K562 treated with DMSO at 1 percent for 24 hours (cell line): ENCODE results near the gene CHRNE. TPM values are rescaled to one million over a fixed set of nuclear protein-coding genes. Genes with fewer than 3 reads are reported as not detected.

Experiments
- total RNA-seq: library from RNA; unstranded; fragments of 300-600 nt; gene quantifications from 2 replicates; pipeline ENCODE4 v1.2.3, GENCODE V29; 2022; ENCODE audit warnings: low read depth; ENCODE audit not compliant: insufficient read depth

CHRNE gene
- total RNA-seq = 0.15 TPM in 1 of 2 replicates, not detected in the other

DNA sequence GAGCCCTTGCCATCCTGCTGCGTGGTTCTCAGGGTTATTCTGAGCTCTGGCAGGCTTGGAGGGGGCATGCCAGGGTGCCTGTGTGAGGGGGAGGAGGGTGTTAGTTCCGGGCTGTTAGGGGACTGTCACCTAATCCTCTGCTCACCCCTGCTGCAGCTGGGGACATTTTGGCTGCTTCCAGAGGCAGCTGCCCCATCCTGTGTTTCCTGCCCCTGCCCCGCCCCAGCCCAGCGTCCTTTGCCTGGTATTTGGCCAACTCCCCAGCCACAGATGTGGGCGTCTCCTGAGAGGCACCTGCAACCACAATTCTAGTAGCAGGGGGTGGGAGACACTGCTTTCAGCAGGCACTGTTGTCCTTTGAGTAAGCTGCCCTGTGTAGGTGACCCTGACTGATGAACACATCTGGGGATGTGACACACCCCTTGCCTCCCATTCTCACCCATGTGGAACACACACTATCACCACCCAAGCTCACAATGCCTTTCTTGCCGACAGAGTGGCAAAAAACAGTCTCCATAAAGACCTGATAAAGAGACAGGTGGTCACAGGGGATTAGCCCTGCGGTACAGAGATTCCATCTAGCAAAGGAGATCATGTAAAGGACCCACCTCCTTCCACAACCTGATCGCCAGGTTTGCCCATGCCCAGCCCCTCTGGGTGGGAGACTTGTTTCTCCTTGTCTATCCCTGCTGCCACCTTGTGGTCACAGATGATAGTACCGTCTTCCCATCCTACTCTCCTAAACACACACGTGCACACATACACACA lies at the start of gene CHRNE:
Gene CHRNE (minus strand): TSS at position 48 of the 768 bp plus-strand sequence. CDS start 35 bp downstream, at position 13.

DNA sequence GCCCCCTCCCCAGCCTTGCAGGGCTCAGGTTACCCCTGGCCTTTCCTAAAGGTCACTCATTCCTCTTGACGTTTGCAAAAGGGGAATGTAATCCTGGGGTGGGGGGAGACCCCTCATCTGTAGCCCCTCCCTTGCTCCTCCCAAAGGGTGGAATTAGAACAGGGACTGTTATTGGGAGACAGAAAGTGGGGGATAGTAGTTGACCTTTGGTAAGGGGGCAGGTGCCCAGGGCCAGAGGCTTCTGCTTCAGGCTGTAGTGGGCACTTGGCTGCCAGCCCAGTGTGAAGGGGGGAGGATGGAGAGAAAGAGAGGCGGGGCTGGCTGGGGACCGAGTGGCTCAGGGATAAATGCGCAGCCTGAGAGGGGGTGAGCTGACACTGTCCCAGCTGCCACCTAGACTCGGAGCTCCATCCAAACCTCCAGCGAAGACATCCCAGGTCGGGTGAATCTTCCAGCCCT lies 47.9 kb upstream of the CHRNE start, which contains the start of gene ENO3:
Gene ENO3 (plus strand): TSS at position 374 of the 459 bp plus-strand sequence. CDS start 711 bp downstream, outside the sequence.

DNA sequence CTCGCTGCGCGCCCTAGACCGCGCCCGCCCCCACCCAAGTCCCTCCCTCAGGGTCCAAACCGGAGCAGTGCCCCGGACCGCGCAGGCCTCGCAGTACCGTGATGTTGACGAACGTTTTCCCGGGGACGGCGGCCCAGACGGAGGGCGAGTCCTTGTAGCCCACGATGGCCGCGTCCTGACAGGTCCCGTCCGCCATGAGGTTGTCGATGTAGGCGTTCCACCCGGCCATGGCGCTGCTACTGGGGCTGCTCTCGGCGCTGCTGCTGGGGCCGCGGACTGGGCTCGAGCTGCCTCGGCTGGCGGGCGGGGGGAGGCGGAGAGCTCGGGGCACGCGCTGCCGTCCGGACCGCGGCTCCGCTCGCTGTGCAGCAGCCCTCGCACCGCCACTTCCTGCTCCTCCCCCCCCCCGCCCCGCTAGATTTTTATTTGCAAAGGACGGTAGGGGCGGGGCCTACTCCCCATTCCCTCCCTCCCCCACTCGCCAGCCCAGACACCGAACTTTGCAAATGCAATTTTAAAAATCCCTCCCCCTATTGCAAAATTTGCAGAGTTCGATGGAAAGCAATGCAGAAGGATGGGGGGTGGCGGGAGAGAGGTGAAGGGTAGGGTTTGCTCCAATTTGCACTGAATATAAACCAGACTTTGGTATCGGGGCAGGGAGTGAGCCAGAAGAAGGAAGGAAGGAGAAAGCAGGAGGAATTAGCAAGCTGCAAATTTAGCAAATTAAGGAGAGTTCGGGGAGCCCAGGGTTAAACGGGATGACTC lies 45.5 kb upstream of the CHRNE start, which contains the start of gene PFN1:
Gene PFN1 (minus strand): TSS at position 365 of the 765 bp plus-strand sequence. CDS start 136 bp downstream, at position 229.

DNA sequence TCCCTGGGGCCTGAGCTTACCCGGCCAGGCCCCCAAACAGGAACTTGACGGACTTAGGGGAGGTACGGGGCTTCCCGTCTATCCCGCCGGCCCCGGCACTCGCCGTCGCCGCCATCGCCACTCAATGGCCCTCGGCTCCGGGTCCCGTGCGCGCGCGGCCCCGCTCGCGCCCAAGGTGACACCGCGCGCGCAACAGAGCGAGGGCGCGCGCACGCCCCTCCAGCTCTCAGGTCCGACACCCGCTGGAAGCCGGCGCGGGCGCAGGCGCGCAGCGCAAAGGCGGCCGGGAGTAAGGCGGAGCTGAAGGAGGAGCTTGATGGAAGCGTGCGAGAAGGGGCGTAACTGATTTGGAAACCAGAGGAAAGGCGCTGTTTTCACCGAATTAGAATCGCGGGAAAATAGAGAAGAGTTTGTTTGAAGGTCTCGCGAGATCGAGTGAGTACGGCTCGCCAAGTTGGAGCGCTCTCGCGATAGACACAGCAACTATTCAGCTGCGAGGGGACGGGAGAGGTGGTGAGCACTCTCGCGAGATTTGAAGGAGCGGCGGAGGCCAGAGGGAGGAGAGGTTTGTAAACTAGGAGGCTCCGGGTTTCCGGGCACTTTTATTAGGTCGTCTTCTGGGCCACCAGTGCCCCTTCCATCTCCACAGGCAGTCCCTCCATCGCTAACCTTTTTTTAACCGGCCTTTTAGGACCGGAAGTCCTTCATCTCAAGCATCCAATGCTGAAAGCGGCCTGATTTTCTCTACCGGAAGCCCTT lies 37.1 kb upstream of the CHRNE start, which contains the start of the genes RNF167 and SLC25A11:
Gene RNF167 (plus strand): TSS at position 473 of the 759 bp plus-strand sequence. CDS start 642 bp downstream, outside the sequence.
Gene SLC25A11 (minus strand): TSS at position 251 of the 759 bp plus-strand sequence. CDS start 136 bp downstream, at position 115.

DNA sequence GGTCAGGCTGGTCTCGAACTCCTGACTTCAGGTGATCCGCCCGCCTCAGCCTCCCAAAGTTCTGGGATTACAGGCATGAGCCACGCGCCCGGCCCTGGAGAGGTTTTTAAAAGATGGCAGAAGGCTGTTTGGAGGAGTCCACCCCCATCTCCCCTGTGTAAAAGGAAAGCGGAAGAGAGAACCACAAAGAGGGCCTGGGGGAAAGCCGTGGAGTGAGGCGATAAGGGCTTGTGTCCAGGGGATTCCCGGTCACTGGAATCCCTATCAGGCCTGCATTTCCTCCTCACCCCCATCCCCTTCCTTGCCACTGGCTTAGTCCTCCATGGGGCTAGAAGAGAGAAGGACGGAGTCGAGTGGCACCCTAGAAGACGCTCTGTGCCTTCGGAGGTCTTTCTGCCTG lies 29.1 kb upstream of the CHRNE start, which contains the start of gene GP1BA:
Gene GP1BA (plus strand): TSS at position 315 of the 400 bp plus-strand sequence. CDS start 328 bp downstream, outside the sequence.

DNA sequence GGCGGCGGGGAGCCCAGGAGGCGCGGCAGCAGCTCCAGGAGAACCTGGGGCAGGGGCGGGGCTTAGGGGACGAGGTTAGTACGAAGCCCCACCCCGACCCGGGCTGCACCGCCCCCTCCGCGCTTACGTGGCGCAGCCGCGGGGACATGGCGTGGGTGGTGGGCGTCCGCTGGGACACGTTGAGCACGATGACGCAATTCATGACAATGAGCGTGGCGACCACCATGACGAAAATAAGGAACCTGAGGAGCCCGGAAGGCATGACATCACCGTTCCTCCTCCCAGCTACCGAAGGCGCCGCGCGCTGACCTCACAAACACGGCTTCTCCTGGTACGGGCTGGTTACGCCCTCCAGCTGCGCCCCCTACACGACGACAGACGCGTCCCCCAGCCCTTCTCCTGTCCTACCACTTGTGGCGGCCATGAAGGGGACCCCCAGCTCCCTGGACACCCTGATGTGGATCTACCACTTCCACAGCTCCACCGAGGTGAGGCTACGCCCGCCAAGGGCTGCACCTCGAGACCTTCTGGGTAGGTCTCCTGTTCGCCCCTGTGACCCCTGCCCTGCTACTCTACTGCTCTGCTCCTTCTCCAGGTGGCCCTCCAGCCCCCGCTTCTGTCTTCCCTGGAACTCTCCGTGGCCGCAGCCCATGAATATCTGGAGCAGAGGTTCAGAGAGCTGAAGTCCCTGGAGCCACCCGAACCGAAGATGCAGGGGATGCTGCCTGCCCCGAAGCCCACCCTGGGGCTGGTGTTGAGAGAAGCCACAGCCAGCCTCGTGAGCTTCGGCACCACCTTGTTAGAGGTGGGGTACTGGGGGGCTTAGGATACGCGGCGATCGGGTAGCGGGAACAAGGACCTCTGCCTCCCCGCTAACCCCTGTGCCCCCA lies 3.3 kb downstream of the CHRNE start, which contains the start of gene C17orf107:
Gene C17orf107 (plus strand): TSS at position 196 of the 890 bp plus-strand sequence. CDS start 227 bp downstream, at position 423.

Other genes starting within 250 kb of the CHRNE start
- gene PELP1, start 199.0 kb downstream of the CHRNE start, total RNA-seq = 52.3 and 54.2 TPM in 2 replicates
- 26.7 and 34.6 TPM in 2 replicates for gene ARRB2, start 192.5 kb downstream of the CHRNE start, total RNA-seq
- gene MED11, start 171.7 kb downstream of the CHRNE start, total RNA-seq = 10.4 and 13.5 TPM in 2 replicates
- gene ZMYND15, start 163.3 kb downstream of the CHRNE start, total RNA-seq = not detected in 2 replicates
- 1.6 and 2.9 TPM in 2 replicates for gene CXCL16, start 163.2 kb downstream of the CHRNE start, total RNA-seq
- gene TM4SF5, start 131.2 kb downstream of the CHRNE start, total RNA-seq = not detected in 2 replicates
- gene VMO1, start 116.7 kb downstream of the CHRNE start, total RNA-seq = 1.9 TPM in 1 of 2 replicates, not detected in the other
- 1.3 TPM in 1 of 2 replicates, not detected in the other for gene GLTPD2, start 114.1 kb downstream of the CHRNE start, total RNA-seq
- gene PSMB6, start 106.9 kb downstream of the CHRNE start, total RNA-seq = 162 and 175 TPM in 2 replicates
- 8.9 and 9.0 TPM in 2 replicates for gene PLD2, start 95.9 kb downstream of the CHRNE start, total RNA-seq
- 30.9 and 35.6 TPM in 2 replicates for gene MINK1, start 69.8 kb downstream of the CHRNE start, total RNA-seq
- 0.17 and 0.43 TPM in 2 replicates for gene C17orf107, start 3.6 kb downstream of the CHRNE start, total RNA-seq
- gene GP1BA, start 29.2 kb upstream of the CHRNE start, total RNA-seq = 0.86 and 1.1 TPM in 2 replicates
- gene SLC25A11, start 36.9 kb upstream of the CHRNE start, total RNA-seq = 84.5 and 100 TPM in 2 replicates
- 46.4 and 53.2 TPM in 2 replicates for gene RNF167, start 37.2 kb upstream of the CHRNE start, total RNA-seq
- gene PFN1, start 45.4 kb upstream of the CHRNE start, total RNA-seq = 624 and 626 TPM in 2 replicates
- gene ENO3, start 48.0 kb upstream of the CHRNE start, total RNA-seq = 9.5 and 10.7 TPM in 2 replicates
- gene SPAG7, start 64.7 kb upstream of the CHRNE start, total RNA-seq = 41.3 and 42.4 TPM in 2 replicates
- gene CAMTA2, start 84.6 kb upstream of the CHRNE start, total RNA-seq = 23.3 and 26.0 TPM in 2 replicates
- 0.35 TPM in 1 of 2 replicates, not detected in the other for gene INCA1, start 94.4 kb upstream of the CHRNE start, total RNA-seq
- 15.5 and 16.9 TPM in 2 replicates for gene KIF1C, start 94.9 kb upstream of the CHRNE start, total RNA-seq
- gene SLC52A1, start 132.3 kb upstream of the CHRNE start, total RNA-seq = not detected in 2 replicates
- gene ZFP3, start 175.4 kb upstream of the CHRNE start, total RNA-seq = not detected in 2 replicates
- 3.7 and 7.2 TPM in 2 replicates for gene ZNF232, start 208.8 kb upstream of the CHRNE start, total RNA-seq
- not detected in 2 replicates for gene USP6, start 212.9 kb upstream of the CHRNE start, total RNA-seq